ENCODE results near the gene KLHDC9. TPM values are rescaled to one million over a fixed set of nuclear protein-coding genes. Genes with fewer than 3 reads are reported as not detected.

The KLHDC9 gene
- total and polyA plus RNA-seq, 12 donors: 5.2 to 28.1 (median 19.6) TPM

GRCh38 chr1:161139766-161140165 lies 41.6 kb downstream of the KLHDC9 start:
- H3K4me3 ChIP-seq: no peak overlapping the region
- H3K36me3 ChIP-seq (replicated peaks in 1 of 2): no peaks in the 10 kb centered on the region
- DNase-seq: peak in 5 of 7 donors; percentile 43 to 69 (median 54)
- H3K9me3 ChIP-seq (replicated peaks in 1 of 3): no peaks in the 10 kb centered on the region
- H3K27ac ChIP-seq: no peak overlapping the region
- intact Hi-C loops (cut with DNase I): no loop called here
- no peaks in the 10 kb centered on the region for H3K27me3 ChIP-seq
- 14 to 19% (median 16%) methylated on average over 1 of the region's 1 CpG for WGBS, 4 donors
- H3K4me1 ChIP-seq (replicated peaks in 1 of 2): peaks cover 0 to 8% of the 10 kb centered on the region in 2 donors
- no peak for TF ChIP-seq POLR2A (IDR thresholded peaks at IDR 0.05)
- TF ChIP-seq CTCF (IDR thresholded peaks at IDR 0.05): peak; percentile 38 to 67 (median 51)

- no peaks in the 10 kb centered on the region for H3K27me3 ChIP-seq
- H3K4me1 ChIP-seq (replicated peaks in 1 of 2): peaks cover 0 to 8% of the 10 kb centered on the region in 2 donors
- no peaks in the 10 kb centered on the region for H3K9me3 ChIP-seq (replicated peaks in 1 of 3)
- TF ChIP-seq POLR2A (IDR thresholded peaks at IDR 0.05) (no peak), CTCF (IDR thresholded peaks at IDR 0.05) (no peak)
- no peak overlapping the region for H3K4me3 ChIP-seq
- WGBS, 4 donors: 91 to 95% (median 92%) methylated on average over 27 to 29 of the region's 29 CpGs
- DNase-seq: no peak
- intact Hi-C loops (cut with DNase I): no loop called here
- H3K36me3 ChIP-seq (replicated peaks in 1 of 2): no peaks in the 10 kb centered on the region
- H3K27ac ChIP-seq: no peak overlapping the region
These were observed 42.7 kb downstream of the KLHDC9 start for GRCh38 chr1:161140755-161141400.

- Histone ChIP-seq H3K9me3 (replicated peaks in 1 of 3) (no peaks in the 10 kb centered on the region), H3K4me1 (replicated peaks in 1 of 2) (no peaks in the 10 kb centered on the region), H3K4me3 (no peak overlapping the region), H3K36me3 (replicated peaks in 1 of 2) (no peaks in the 10 kb centered on the region), H3K27ac (no peak overlapping the region), H3K27me3 (no peaks in the 10 kb centered on the region)
- DNase-seq: no peak
- intact Hi-C loops (cut with DNase I): no loop called here
- TF ChIP-seq CTCF (IDR thresholded peaks at IDR 0.05) (no peak), POLR2A (IDR thresholded peaks at IDR 0.05) (no peak)
- WGBS, 4 donors: 74 to 85% (median 78%) methylated on average over 3 of the region's 3 CpGs
These were observed 47.7 kb downstream of the KLHDC9 start for GRCh38 chr1:161145832-161146231.

Small RNAs within 50 kb of the gene (small RNA-seq; reads per million reads assigned to genes)
- gene RF01225: 0 reads per million in 2 donors

Other genes starting within 250 kb of the KLHDC9 start
- gene CD244, start 235.5 kb upstream of the KLHDC9 start, total RNA-seq: 1 to 10 TPM in 1 of 9 donors, under 1 TPM in 7, not detected in 1; 0.15 to 1.4 (median 0.32) TPM
- under 1 TPM; 0.17 to 0.88 (median 0.22) TPM for gene CD244, start 235.5 kb upstream of the KLHDC9 start, polyA plus RNA-seq
- gene ITLN1, start 213.2 kb upstream of the KLHDC9 start, total RNA-seq: 1 to 10 TPM in 1 of 9 donors, under 1 TPM in 2, not detected in 6; 0.41 to 2.9 (median 0.52) TPM
- gene ITLN1, start 213.2 kb upstream of the KLHDC9 start, polyA plus RNA-seq: 1 to 10 TPM in 2 of 3 donors, not detected in 1; 2.4 to 4.1 TPM
- gene ITLN2, start 143.6 kb upstream of the KLHDC9 start, total RNA-seq: 1 to 10 TPM in 2 of 9 donors, not detected in 7; 1.1 to 3.1 TPM
- gene ITLN2, start 143.6 kb upstream of the KLHDC9 start, polyA plus RNA-seq: under 1 TPM in 1 of 3 donors, not detected in 2; 0.32 TPM
- 10 to 100 TPM; 32.1 to 99.1 (median 60.6) TPM for gene F11R, start 77.2 kb upstream of the KLHDC9 start, total RNA-seq
- gene F11R, start 77.2 kb upstream of the KLHDC9 start, polyA plus RNA-seq: 10 to 100 TPM; 19.3 to 83.0 (median 22.9) TPM
- gene TSTD1, start 59.4 kb upstream of the KLHDC9 start, total RNA-seq: 100 to 1,000 TPM in 3 of 9 donors, 10 to 100 TPM in 6; 46.3 to 280 (median 86.7) TPM
- gene TSTD1, start 59.4 kb upstream of the KLHDC9 start, polyA plus RNA-seq: 100 to 1,000 TPM in 2 of 3 donors, 10 to 100 TPM in 1; 57.8 to 153 (median 109) TPM
- gene USF1, start 52.4 kb upstream of the KLHDC9 start, total RNA-seq: 10 to 100 TPM; 41.3 to 82.9 (median 63.7) TPM
- 100 to 1,000 TPM in 2 of 3 donors, 10 to 100 TPM in 1; 48.0 to 153 (median 144) TPM for gene USF1, start 52.4 kb upstream of the KLHDC9 start, polyA plus RNA-seq
- gene ARHGAP30, start 28.5 kb upstream of the KLHDC9 start, total RNA-seq: 10 to 100 TPM in 5 of 9 donors, 1 to 10 TPM in 3, under 1 TPM in 1; 0.89 to 15.7 (median 10.1) TPM
- gene ARHGAP30, start 28.5 kb upstream of the KLHDC9 start, polyA plus RNA-seq: 10 to 100 TPM in 1 of 3 donors, 1 to 10 TPM in 2; 3.7 to 17.5 (median 4.5) TPM
- gene NECTIN4, start 8.8 kb upstream of the KLHDC9 start, total RNA-seq: under 1 TPM in 1 of 9 donors, not detected in 8; 0.06 TPM
- gene NECTIN4, start 8.8 kb upstream of the KLHDC9 start, polyA plus RNA-seq: under 1 TPM in 1 of 3 donors, not detected in 2; 0.10 TPM
- gene PFDN2, start 19.7 kb downstream of the KLHDC9 start, total RNA-seq: 100 to 1,000 TPM in 1 of 9 donors, 10 to 100 TPM in 8; 33.6 to 103 (median 52.4) TPM
- 100 to 1,000 TPM in 2 of 3 donors, 10 to 100 TPM in 1; 85.9 to 452 (median 363) TPM for gene PFDN2, start 19.7 kb downstream of the KLHDC9 start, polyA plus RNA-seq
- 100 to 1,000 TPM in 6 of 9 donors, 10 to 100 TPM in 3; 77.1 to 122 (median 106) TPM for gene NIT1, start 19.7 kb downstream of the KLHDC9 start, total RNA-seq
- gene NIT1, start 19.7 kb downstream of the KLHDC9 start, polyA plus RNA-seq: 100 to 1,000 TPM in 1 of 3 donors, 10 to 100 TPM in 2; 72.2 to 147 (median 88.6) TPM
- 10 to 100 TPM; 22.0 to 38.2 (median 31.5) TPM for gene DEDD, start 34.3 kb downstream of the KLHDC9 start, total RNA-seq
- 10 to 100 TPM; 30.9 to 35.0 (median 33.1) TPM for gene DEDD, start 34.3 kb downstream of the KLHDC9 start, polyA plus RNA-seq
- gene UFC1, start 55.6 kb downstream of the KLHDC9 start, total RNA-seq: 100 to 1,000 TPM in 6 of 9 donors, 10 to 100 TPM in 3; 59.0 to 127 (median 106) TPM
- 100 to 1,000 TPM; 121 to 166 (median 126) TPM for gene UFC1, start 55.6 kb downstream of the KLHDC9 start, polyA plus RNA-seq
- gene USP21, start 61.1 kb downstream of the KLHDC9 start, total RNA-seq: 10 to 100 TPM; 12.0 to 44.0 (median 27.5) TPM
- 10 to 100 TPM; 19.3 to 44.9 (median 41.5) TPM for gene USP21, start 61.1 kb downstream of the KLHDC9 start, polyA plus RNA-seq
- gene PPOX, start 68.1 kb downstream of the KLHDC9 start, total RNA-seq: 10 to 100 TPM; 19.4 to 56.2 (median 36.1) TPM
- gene PPOX, start 68.1 kb downstream of the KLHDC9 start, polyA plus RNA-seq: 100 to 1,000 TPM in 2 of 3 donors, 10 to 100 TPM in 1; 13.2 to 268 (median 150) TPM
- gene B4GALT3, start 79.1 kb downstream of the KLHDC9 start, total RNA-seq: 10 to 100 TPM; 25.8 to 38.8 (median 30.0) TPM
- 10 to 100 TPM; 21.9 to 35.9 (median 26.6) TPM for gene B4GALT3, start 79.1 kb downstream of the KLHDC9 start, polyA plus RNA-seq
- 10 to 100 TPM in 6 of 9 donors, 1 to 10 TPM in 2, under 1 TPM in 1; 0.67 to 29.2 (median 10.3) TPM for gene ADAMTS4, start 100.7 kb downstream of the KLHDC9 start, total RNA-seq
- gene ADAMTS4, start 100.7 kb downstream of the KLHDC9 start, polyA plus RNA-seq: 10 to 100 TPM in 1 of 3 donors, 1 to 10 TPM in 2; 1.7 to 16.1 (median 9.3) TPM
- gene NDUFS2, start 104.0 kb downstream of the KLHDC9 start, total RNA-seq: 100 to 1,000 TPM; 133 to 305 (median 191) TPM
- gene NDUFS2, start 104.0 kb downstream of the KLHDC9 start, polyA plus RNA-seq: 100 to 1,000 TPM in 1 of 3 donors, 10 to 100 TPM in 2; 78.3 to 175 (median 99.2) TPM
- gene FCER1G, start 116.9 kb downstream of the KLHDC9 start, total RNA-seq: 100 to 1,000 TPM in 4 of 9 donors, 10 to 100 TPM in 4, 1 to 10 TPM in 1; 5.5 to 239 (median 79.4) TPM
- 100 to 1,000 TPM; 127 to 232 (median 180) TPM for gene FCER1G, start 116.9 kb downstream of the KLHDC9 start, polyA plus RNA-seq
- gene APOA2, start 125.3 kb downstream of the KLHDC9 start, total RNA-seq: 1 to 10 TPM in 2 of 9 donors, under 1 TPM in 2, not detected in 5; 0.55 to 2.0 (median 1.0) TPM
- gene APOA2, start 125.3 kb downstream of the KLHDC9 start, polyA plus RNA-seq: 1 to 10 TPM in 1 of 3 donors, not detected in 2; 4.1 TPM
- 10 to 100 TPM in 6 of 9 donors, 1 to 10 TPM in 3; 7.0 to 18.4 (median 12.1) TPM for gene TOMM40L, start 127.7 kb downstream of the KLHDC9 start, total RNA-seq
- 10 to 100 TPM in 2 of 3 donors, 1 to 10 TPM in 1; 7.2 to 13.2 (median 10.1) TPM for gene TOMM40L, start 127.7 kb downstream of the KLHDC9 start, polyA plus RNA-seq
- gene NR1I3, start 139.8 kb downstream of the KLHDC9 start, total RNA-seq: under 1 TPM in 1 of 9 donors, not detected in 8; 0.50 TPM
- gene NR1I3, start 139.8 kb downstream of the KLHDC9 start, polyA plus RNA-seq: under 1 TPM in 1 of 3 donors, not detected in 2; 0.16 TPM
- gene PCP4L1, start 160.4 kb downstream of the KLHDC9 start, total RNA-seq: under 1 TPM in 4 of 9 donors, not detected in 5; 0.11 to 0.39 (median 0.33) TPM
- gene PCP4L1, start 160.4 kb downstream of the KLHDC9 start, polyA plus RNA-seq: under 1 TPM in 2 of 3 donors, not detected in 1; 0.13 to 0.27 TPM
- 10 to 100 TPM in 1 of 9 donors, 1 to 10 TPM in 6, under 1 TPM in 2; 0.66 to 10.3 (median 3.1) TPM for gene MPZ, start 211.6 kb downstream of the KLHDC9 start, total RNA-seq
- gene MPZ, start 211.6 kb downstream of the KLHDC9 start, polyA plus RNA-seq: 1 to 10 TPM; 4.1 to 9.5 (median 7.9) TPM
- 100 to 1,000 TPM in 7 of 9 donors, 10 to 100 TPM in 2; 45.0 to 434 (median 293) TPM for gene SDHC, start 216.0 kb downstream of the KLHDC9 start, total RNA-seq
- gene SDHC, start 216.0 kb downstream of the KLHDC9 start, polyA plus RNA-seq: 100 to 1,000 TPM in 1 of 3 donors, 10 to 100 TPM in 2; 57.8 to 404 (median 63.6) TPM